MM.1S (cell line): ENCODE measurements around the gene HABP4.

Experiments
- DNase-seq: peaks from one replicate; pipeline ENCODE4 v3.0.0-alpha.2; 2015
- H2AFZ ChIP-seq: fragments of 300-600 bp; sonication (generic); 2 replicates; pipeline ENCODE4 v1.6.0; 2016; ENCODE audit warnings: antibody characterized with exemption, low read length
- H3F3A ChIP-seq: fragments of 300-600 bp; sonication (generic); 2 replicates; pipeline ENCODE4 v1.6.1; 2016; ENCODE audit warnings: mild to moderate bottlenecking, antibody characterized with exemption, low read length, moderate library complexity, mixed read lengths; ENCODE audit not compliant: insufficient read depth
- H3K27ac ChIP-seq: fragments of 300-600 bp; sonication (generic); 2 replicates; pipeline ENCODE4 v1.5.1; 2016; ENCODE audit warnings: mild to moderate bottlenecking, low read length
- H3K27me3 ChIP-seq: fragments of 300-600 bp; sonication (generic); replicated peaks from 2 replicates; pipeline ENCODE4 v1.6.0; 2016; ENCODE audit warnings: low read length; ENCODE audit not compliant: insufficient read depth
- H3K36me3 ChIP-seq: fragments of 300-600 bp; sonication (generic); replicated peaks from 2 replicates; pipeline ENCODE4 v1.6.1; 2016; ENCODE audit warnings: mild to moderate bottlenecking, low read length, mixed read lengths; ENCODE audit not compliant: insufficient read depth
- H3K4me1 ChIP-seq: fragments of 300-600 bp; sonication (generic); 2 replicates; pipeline ENCODE4 v1.6.1; 2016; ENCODE audit warnings: low read length, mixed read lengths
- H3K4me2 ChIP-seq: fragments of 300-600 bp; sonication (generic); 2 replicates; pipeline ENCODE4 v1.6.0; 2016; ENCODE audit warnings: low read depth, low read length
- H3K4me3 ChIP-seq: fragments of 300-600 bp; sonication (generic); 2 replicates; pipeline ENCODE4 v1.5.1; 2016; ENCODE audit warnings: low read length, mixed read lengths
- H3K79me2 ChIP-seq: fragments of 300-600 bp; sonication (generic); 2 replicates; pipeline ENCODE4 v1.6.1; 2016; ENCODE audit warnings: mixed run types, low read length, mixed read lengths
- H3K9ac ChIP-seq: fragments of 300-600 bp; sonication (generic); 2 replicates; pipeline ENCODE4 v1.6.1; 2016; ENCODE audit warnings: low read length, mixed read lengths
- H3K9me2 ChIP-seq: fragments of 300-600 bp; sonication (generic); replicated peaks from 2 replicates; pipeline ENCODE4 v1.6.1; 2016; ENCODE audit warnings: mild to moderate bottlenecking, low read length, mixed read lengths; ENCODE audit not compliant: insufficient read depth
- H3K9me3 ChIP-seq: fragments of 300-600 bp; sonication (generic); replicated peaks from 2 replicates; pipeline ENCODE4 v1.6.1; 2016; ENCODE audit warnings: mild to moderate bottlenecking, low read length, mixed read lengths; ENCODE audit not compliant: insufficient read depth
- H4K20me1 ChIP-seq: fragments of 300-600 bp; sonication (generic); 2 replicates; pipeline ENCODE4 v1.6.1; 2016; ENCODE audit warnings: mild to moderate bottlenecking, low read length, moderate library complexity, mixed read lengths; ENCODE audit not compliant: insufficient read depth
- EZH2 ChIP-seq: fragments of 300-600 bp; sonication (generic); optimal IDR thresholded peaks from 2 replicates; pipeline ENCODE3; 2017; ENCODE audit warnings: low read depth, mild to moderate bottlenecking, antibody characterized with exemption, low read length, mixed read lengths
- EZH2phosphoT487 ChIP-seq: fragments of 300-600 bp; sonication (generic); IDR thresholded peaks from 2 replicates; pipeline ENCODE4 v1.6.1; 2018; ENCODE audit warnings: antibody characterized with exemption, low read length
- TF ChIP-seq, protein P1 (sequence below): fragments of 300-600 bp; sonication (generic); IDR thresholded peaks from 2 replicates; pipeline ENCODE4 v1.5.1; 2016; ENCODE audit warnings: antibody characterized with exemption, low read length, mixed read lengths

The HABP4 gene

DNA sequence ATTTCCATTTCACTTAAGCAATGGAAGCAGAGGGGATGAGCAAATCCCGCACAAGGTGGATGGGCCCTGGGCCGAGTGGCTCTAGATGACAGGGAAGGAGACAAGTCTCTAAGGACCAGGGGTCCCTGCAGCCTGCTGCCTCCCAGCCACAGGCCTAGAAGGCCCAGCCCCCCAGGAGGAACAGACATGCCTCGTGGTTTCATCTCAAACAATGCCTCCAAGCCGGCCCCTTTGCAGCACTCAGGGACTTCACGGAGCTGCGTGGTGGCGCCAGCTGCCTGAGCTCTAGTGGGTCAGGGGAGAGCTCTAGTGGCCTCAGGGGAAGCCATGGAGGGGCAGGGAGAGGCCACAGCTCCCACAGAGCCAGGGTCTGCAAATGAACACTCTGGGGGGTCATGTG is 48.8 kb downstream of the HABP4 start:
- no peaks in the 10 kb centered on the region for H3K27me3 ChIP-seq

GRCh38 chr9:96499257-96499656 is 49.3 kb downstream of the HABP4 start:
- H3K36me3 ChIP-seq = no peaks in the 10 kb centered on the region
- H3K27me3 ChIP-seq = no peaks in the 10 kb centered on the region
- no peak for DNase-seq
- no peak overlapping the region for H3K4me3 ChIP-seq
- H2AFZ ChIP-seq = no peak overlapping the region
- no peaks in the 10 kb centered on the region for H3K9me3 ChIP-seq
- H3K27ac ChIP-seq = no peak overlapping the region
- no peaks in the 10 kb centered on the region for H3F3A ChIP-seq
- TF ChIP-seq EZH2 (no peak), EZH2phosphoT487 (no peak)
- TF ChIP-seq, protein P1, sequence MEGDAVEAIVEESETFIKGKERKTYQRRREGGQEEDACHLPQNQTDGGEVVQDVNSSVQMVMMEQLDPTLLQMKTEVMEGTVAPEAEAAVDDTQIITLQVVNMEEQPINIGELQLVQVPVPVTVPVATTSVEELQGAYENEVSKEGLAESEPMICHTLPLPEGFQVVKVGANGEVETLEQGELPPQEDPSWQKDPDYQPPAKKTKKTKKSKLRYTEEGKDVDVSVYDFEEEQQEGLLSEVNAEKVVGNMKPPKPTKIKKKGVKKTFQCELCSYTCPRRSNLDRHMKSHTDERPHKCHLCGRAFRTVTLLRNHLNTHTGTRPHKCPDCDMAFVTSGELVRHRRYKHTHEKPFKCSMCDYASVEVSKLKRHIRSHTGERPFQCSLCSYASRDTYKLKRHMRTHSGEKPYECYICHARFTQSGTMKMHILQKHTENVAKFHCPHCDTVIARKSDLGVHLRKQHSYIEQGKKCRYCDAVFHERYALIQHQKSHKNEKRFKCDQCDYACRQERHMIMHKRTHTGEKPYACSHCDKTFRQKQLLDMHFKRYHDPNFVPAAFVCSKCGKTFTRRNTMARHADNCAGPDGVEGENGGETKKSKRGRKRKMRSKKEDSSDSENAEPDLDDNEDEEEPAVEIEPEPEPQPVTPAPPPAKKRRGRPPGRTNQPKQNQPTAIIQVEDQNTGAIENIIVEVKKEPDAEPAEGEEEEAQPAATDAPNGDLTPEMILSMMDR = no peak
- no peak overlapping the region for H3K9ac ChIP-seq
- H4K20me1 ChIP-seq = no peaks in the 10 kb centered on the region
- H3K9me2 ChIP-seq = no peaks in the 10 kb centered on the region
- H3K79me2 ChIP-seq = no peaks in the 10 kb centered on the region
- H3K4me2 ChIP-seq = no peak overlapping the region
- H3K4me1 ChIP-seq = no peaks in the 10 kb centered on the region

More for the DNA sequence above, 48.8 kb downstream of the HABP4 start:
- no peaks in the 10 kb centered on the region for H3K9me3 ChIP-seq
- no peak overlapping the region for H3K4me2 ChIP-seq
- H3K27ac ChIP-seq = no peak overlapping the region
- H3F3A ChIP-seq = no peaks in the 10 kb centered on the region
- no peak for DNase-seq
- H3K9ac ChIP-seq = no peak overlapping the region
- H3K9me2 ChIP-seq = no peaks in the 10 kb centered on the region
- no peak for TF ChIP-seq EZH2phosphoT487
- no peak overlapping the region for H3K4me3 ChIP-seq
- no peaks in the 10 kb centered on the region for H4K20me1 ChIP-seq
- no peaks in the 10 kb centered on the region for H3K79me2 ChIP-seq
- H3K4me1 ChIP-seq = no peaks in the 10 kb centered on the region
- H2AFZ ChIP-seq = no peak overlapping the region
- H3K36me3 ChIP-seq = no peaks in the 10 kb centered on the region

GRCh38 chr9:96500696-96501632 is 51.0 kb downstream of the HABP4 start:
- Histone ChIP-seq H3F3A (no peaks in the 10 kb centered on the region), H4K20me1 (no peaks in the 10 kb centered on the region), H3K4me1 (no peaks in the 10 kb centered on the region), H3K4me3 (no peak overlapping the region), H3K79me2 (no peaks in the 10 kb centered on the region), H3K9me3 (no peaks in the 10 kb centered on the region), H2AFZ (no peak overlapping the region), H3K4me2 (no peak overlapping the region), H3K9me2 (no peaks in the 10 kb centered on the region), H3K36me3 (no peaks in the 10 kb centered on the region), H3K27me3 (no peaks in the 10 kb centered on the region), H3K9ac (no peak overlapping the region), H3K27ac (no peak overlapping the region)
- no peak for DNase-seq
- TF ChIP-seq EZH2phosphoT487 = no peak
- TF ChIP-seq, protein P1 = no peak
- TF ChIP-seq EZH2 = no peak
